T-helper 1 cell treated with Interleukin-12 subunit alpha and Interleukin-12 subunit beta and Interleukin-4 antibody, amounts not matched to agents 30 μg/mL and 1 μg/mL, for 36 hours (primary cell): ENCODE data around the gene EYS.
"Not testable (repeated sequence)": the region's sequence is repeated elsewhere in the genome, so short reads cannot be mapped to it uniquely, and the experiment has no call there.

ENCODE experiments used
- H3K27ac Mint-ChIP-seq: one replicate; pipeline ENCODE4 v1.8.0; 2021; ENCODE audit warnings: mild to moderate bottlenecking, mixed read lengths
- H3K27me3 Mint-ChIP-seq: one replicate; pipeline ENCODE4 v1.8.0; 2021; ENCODE audit warnings: low read depth, mixed read lengths
- H3K36me3 Mint-ChIP-seq: one replicate; pipeline ENCODE4 v1.8.0; 2021; ENCODE audit warnings: low read depth, mixed read lengths
- H3K4me1 Mint-ChIP-seq: one replicate; pipeline ENCODE4 v1.8.0; 2021; ENCODE audit warnings: low read depth, mixed read lengths
- H3K4me3 Mint-ChIP-seq: one replicate; pipeline ENCODE4 v1.8.0; 2021; ENCODE audit warnings: mild to moderate bottlenecking, moderate library complexity, mixed read lengths
- H3K9me3 Mint-ChIP-seq: one replicate; pipeline ENCODE4 v1.8.0; 2021; ENCODE audit warnings: mixed read lengths

Gene EYS

DNA sequence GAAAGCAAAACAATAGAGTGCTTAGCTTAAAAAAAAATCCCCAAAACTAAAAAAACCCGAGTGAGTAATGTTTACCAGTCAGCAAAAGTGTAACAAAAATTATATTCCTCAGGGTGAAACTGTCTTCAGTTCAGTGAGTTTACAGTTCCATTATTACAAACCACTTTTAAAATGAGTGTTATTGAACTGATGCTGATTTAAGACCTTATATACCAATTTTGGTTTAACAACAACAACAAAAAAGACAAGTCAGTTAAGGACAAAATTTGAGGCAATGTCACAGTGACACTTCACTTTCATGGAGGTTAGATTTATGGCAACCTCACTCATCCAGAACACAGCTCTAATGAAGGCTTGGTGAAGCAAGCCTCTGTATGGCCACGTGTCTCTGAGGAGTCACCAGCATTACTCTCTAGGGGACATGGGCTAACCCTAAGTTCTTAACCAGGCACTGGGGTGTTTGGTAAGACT lies 1440.6 kb downstream of the EYS start:
- no peak overlapping the region for H3K4me3 Mint-ChIP-seq
- H3K36me3 Mint-ChIP-seq: no peaks in the 10 kb centered on the region
- H3K27me3 Mint-ChIP-seq: no peaks in the 10 kb centered on the region
- H3K4me1 Mint-ChIP-seq: no peaks in the 10 kb centered on the region
- no peaks in the 10 kb centered on the region for H3K9me3 Mint-ChIP-seq
- no peak overlapping the region for H3K27ac Mint-ChIP-seq

DNA sequence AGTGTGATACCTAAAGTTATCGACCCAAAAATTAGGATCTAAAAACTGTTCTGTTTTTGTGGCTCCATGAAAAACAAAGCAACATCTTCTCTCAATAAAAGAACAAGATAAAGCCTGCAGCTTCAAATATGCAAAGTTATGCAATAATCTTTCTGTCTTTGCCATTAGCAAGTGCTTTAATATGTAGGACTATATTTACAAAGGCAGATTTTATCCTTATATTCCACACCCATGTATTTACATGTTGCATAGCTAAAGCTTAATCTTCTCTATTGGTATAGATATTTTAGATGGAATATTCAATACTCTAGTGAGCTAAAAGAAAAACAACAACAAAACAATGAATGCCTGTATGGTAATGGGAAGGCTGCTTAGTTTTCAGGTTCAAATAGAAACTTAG lies 1443.2 kb downstream of the EYS start:
- H3K27ac Mint-ChIP-seq: no peak overlapping the region
- no peaks in the 10 kb centered on the region for H3K9me3 Mint-ChIP-seq
- H3K36me3 Mint-ChIP-seq: no peaks in the 10 kb centered on the region
- no peaks in the 10 kb centered on the region for H3K27me3 Mint-ChIP-seq
- no peak overlapping the region for H3K4me3 Mint-ChIP-seq
- H3K4me1 Mint-ChIP-seq: no peaks in the 10 kb centered on the region

DNA sequence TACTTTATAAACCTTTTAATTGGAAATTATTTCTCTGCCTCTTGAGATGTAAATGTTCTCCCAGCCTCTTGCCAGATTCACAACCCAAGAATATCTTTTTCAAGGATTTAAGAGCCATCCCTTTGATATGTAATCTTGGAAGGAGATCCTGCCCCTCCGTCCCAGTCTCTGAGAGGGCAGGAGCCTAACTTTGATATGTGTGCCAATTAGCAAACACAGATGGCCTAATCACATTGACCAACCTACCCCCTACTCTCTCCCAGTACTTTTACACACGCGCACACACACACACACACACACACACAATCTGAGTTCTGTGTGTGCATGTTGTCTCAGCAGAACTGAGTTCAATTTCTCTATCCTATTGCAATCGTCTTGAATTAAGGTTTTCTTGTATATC lies 1447.7 kb downstream of the EYS start:
- H3K4me3 Mint-ChIP-seq: no peak overlapping the region
- no peaks in the 10 kb centered on the region for H3K27me3 Mint-ChIP-seq
- no peaks in the 10 kb centered on the region for H3K9me3 Mint-ChIP-seq
- H3K27ac Mint-ChIP-seq: no peak overlapping the region
- no peaks in the 10 kb centered on the region for H3K4me1 Mint-ChIP-seq
- H3K36me3 Mint-ChIP-seq: no peaks in the 10 kb centered on the region

DNA sequence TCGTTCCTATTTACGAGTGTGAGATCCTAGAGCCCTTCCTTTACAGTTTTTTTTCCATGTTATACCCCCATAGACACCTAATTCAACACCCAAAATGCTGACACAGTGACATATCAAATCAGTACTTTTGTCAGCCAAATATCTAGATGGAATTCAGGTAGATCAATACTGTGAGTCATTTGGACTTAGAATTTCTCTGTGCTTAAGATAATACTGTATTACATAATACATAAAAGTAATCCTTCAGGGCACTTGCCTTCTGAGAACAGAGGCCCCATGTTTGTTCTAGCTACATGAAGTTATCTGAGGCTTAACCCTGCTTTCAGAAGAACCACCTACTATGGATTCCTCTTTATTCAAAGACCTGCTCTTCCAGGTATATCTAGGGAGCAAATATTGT lies 1448.3 kb downstream of the EYS start:
- Mint-ChIP-seq H3K9me3 (no peaks in the 10 kb centered on the region), H3K4me3 (no peak overlapping the region), H3K27ac (no peak overlapping the region), H3K36me3 (no peaks in the 10 kb centered on the region), H3K4me1 (no peaks in the 10 kb centered on the region), H3K27me3 (no peaks in the 10 kb centered on the region)

DNA sequence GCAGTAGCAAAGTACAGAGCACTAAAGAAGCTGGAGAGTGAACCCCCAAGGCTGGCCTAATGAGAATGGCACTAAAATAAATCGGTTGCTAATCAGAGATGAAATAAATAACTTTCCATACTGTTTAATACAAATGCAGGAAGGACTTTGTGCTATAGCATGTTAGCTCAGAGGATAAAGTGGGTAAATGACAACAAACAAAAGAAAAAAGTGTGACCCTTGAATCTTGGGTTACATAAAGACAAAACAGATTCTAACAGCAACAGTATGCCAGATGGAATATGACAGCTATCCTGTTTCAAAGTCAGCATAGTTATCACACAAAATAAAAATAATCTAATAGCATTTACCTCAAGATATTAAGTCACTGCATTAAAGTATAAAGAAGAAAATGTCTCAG lies 1448.7 kb downstream of the EYS start:
- no peaks in the 10 kb centered on the region for H3K27me3 Mint-ChIP-seq

DNA sequence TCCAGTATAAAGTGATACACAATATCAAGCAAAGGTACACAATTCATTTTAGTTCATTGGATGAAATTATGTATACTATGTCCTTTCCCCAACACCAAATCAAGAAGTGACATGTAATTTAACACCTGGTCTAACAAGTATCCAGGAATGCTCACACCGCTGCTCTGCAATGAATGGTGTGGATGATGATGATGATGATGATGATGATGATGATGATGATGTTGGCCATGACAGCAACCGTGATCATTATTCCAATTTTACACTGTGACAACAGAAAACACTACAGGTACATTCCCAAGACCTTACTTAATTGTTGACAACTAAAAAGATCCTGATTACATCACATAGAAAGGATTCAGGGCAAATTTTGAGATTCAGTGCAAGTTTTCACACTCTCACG lies 1449.4 kb downstream of the EYS start:
- Mint-ChIP-seq H3K4me3 (no peak overlapping the region), H3K4me1 (no peaks in the 10 kb centered on the region), H3K27ac (no peak overlapping the region), H3K36me3 (no peaks in the 10 kb centered on the region), H3K9me3 (no peaks in the 10 kb centered on the region), H3K27me3 (no peaks in the 10 kb centered on the region)

More for the DNA sequence above, 1448.7 kb downstream of the EYS start:
- H3K4me3 Mint-ChIP-seq: no peak overlapping the region
- H3K36me3 Mint-ChIP-seq: no peaks in the 10 kb centered on the region
- H3K4me1 Mint-ChIP-seq: no peaks in the 10 kb centered on the region
- H3K27ac Mint-ChIP-seq: no peak overlapping the region
- no peaks in the 10 kb centered on the region for H3K9me3 Mint-ChIP-seq

DNA sequence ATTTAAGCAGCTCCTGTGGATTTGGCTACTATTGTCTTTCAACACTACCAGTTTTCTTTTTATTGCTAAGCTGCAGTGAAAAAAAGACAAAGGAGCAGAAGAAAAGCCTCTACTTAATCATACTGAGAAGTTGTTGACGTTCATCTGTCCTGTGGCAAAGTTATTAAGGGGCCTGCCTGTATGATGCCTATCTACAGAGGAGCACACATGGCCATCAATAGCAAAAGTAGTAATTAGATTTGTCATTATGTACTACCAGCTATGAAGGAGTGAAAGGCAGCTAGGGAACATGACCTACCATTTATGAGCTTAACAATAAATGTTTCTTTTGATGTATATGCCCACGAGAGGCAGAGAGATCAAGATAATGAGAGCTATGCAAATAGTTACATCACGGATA lies 1450.5 kb downstream of the EYS start:
- no peaks in the 10 kb centered on the region for H3K9me3 Mint-ChIP-seq
- H3K4me1 Mint-ChIP-seq: no peaks in the 10 kb centered on the region
- no peak overlapping the region for H3K4me3 Mint-ChIP-seq
- no peaks in the 10 kb centered on the region for H3K27me3 Mint-ChIP-seq
- H3K27ac Mint-ChIP-seq: no peak overlapping the region
- no peaks in the 10 kb centered on the region for H3K36me3 Mint-ChIP-seq

DNA sequence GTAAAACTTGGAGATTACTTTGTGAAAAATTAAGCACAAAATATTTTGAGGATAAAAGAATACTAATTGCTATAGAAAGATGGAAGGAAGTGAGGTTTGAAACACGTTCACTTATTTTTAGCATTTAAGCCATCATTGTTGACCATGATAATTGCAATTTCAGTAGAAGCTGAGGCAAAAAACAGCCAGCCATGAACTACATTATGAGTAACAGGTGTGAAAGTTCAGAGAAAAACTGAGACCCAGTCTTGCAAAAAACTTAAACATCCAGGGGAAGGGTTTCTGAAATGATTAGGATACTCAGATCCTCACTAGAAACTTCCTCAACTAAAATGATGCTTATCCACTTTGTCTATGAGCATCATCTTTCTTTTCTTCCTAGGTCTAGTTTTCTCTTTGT lies 1452.0 kb downstream of the EYS start:
- H3K27ac Mint-ChIP-seq: no peak overlapping the region
- no peaks in the 10 kb centered on the region for H3K36me3 Mint-ChIP-seq
- no peaks in the 10 kb centered on the region for H3K27me3 Mint-ChIP-seq
- no peaks in the 10 kb centered on the region for H3K4me1 Mint-ChIP-seq
- H3K4me3 Mint-ChIP-seq: no peak overlapping the region
- H3K9me3 Mint-ChIP-seq: no peaks in the 10 kb centered on the region

DNA sequence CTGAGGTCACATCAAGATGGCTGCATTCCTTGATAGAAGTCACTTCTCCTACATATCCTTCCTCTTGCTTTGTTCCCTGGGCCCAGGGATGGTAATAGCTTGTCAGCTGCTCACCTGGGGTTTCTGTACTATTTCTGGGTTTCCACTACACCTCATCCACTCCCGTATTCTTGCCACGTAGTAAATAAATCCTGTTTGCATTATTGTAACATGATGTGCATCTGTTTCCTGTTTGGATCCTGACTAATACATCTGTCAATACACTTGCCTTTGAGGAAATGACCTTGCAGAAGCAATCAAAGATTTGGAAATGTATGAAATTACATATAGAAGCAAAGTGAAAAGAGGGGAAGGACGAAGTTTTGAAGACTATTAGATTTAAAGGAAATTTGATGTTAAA lies 1452.5 kb downstream of the EYS start:
- Mint-ChIP-seq H3K36me3 (no peaks in the 10 kb centered on the region), H3K27ac (no peak overlapping the region), H3K9me3 (no peaks in the 10 kb centered on the region)

DNA sequence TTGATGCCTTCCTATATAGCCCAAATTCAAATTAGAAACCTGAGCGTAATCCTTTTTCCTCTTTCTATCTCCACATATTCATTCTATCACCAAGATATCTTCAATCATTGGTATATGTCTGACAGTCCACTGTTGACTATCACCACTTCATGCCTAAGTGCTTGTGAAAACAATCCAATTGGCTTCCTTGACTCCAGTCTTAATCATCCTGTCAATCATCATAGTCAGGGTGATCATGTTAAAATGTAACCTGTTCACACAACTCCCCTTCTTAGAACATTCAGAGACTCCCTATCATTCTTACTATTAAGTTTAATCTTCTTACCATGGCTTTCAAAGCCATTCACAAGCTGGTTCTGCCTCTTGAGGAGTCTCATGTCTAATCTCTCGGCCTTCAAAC lies 1454.8 kb downstream of the EYS start:
- H3K36me3 Mint-ChIP-seq: no peaks in the 10 kb centered on the region
- H3K4me3 Mint-ChIP-seq: no peak overlapping the region
- H3K9me3 Mint-ChIP-seq: no peaks in the 10 kb centered on the region
- H3K27me3 Mint-ChIP-seq: no peaks in the 10 kb centered on the region
- H3K4me1 Mint-ChIP-seq: no peaks in the 10 kb centered on the region
- no peak overlapping the region for H3K27ac Mint-ChIP-seq

More for the DNA sequence above, 1452.5 kb downstream of the EYS start:
- no peak overlapping the region for H3K4me3 Mint-ChIP-seq
- H3K4me1 Mint-ChIP-seq: no peaks in the 10 kb centered on the region
- no peaks in the 10 kb centered on the region for H3K27me3 Mint-ChIP-seq

DNA sequence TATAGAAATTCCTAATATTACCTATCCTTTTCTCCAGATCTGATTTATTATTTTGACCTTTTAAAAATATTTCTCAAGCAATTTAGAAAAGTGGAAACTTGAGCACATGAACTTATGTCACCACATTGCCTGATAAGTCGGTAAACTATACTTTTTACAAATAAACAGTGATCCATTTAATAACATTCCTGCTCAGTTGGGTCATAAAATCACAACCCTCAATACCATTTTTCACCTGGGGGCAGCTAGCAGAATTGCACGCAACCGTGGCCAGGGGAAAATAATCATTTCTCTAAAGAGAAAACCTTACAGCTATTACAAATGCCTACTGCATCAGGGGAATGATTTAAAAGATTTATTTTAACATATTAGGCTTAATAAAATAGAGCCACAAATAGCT lies 1456.9 kb downstream of the EYS start:
- H3K27me3 Mint-ChIP-seq: no peaks in the 10 kb centered on the region
- no peaks in the 10 kb centered on the region for H3K9me3 Mint-ChIP-seq
- no peaks in the 10 kb centered on the region for H3K36me3 Mint-ChIP-seq
- H3K4me3 Mint-ChIP-seq: no peak overlapping the region
- H3K4me1 Mint-ChIP-seq: no peaks in the 10 kb centered on the region
- no peak overlapping the region for H3K27ac Mint-ChIP-seq

DNA sequence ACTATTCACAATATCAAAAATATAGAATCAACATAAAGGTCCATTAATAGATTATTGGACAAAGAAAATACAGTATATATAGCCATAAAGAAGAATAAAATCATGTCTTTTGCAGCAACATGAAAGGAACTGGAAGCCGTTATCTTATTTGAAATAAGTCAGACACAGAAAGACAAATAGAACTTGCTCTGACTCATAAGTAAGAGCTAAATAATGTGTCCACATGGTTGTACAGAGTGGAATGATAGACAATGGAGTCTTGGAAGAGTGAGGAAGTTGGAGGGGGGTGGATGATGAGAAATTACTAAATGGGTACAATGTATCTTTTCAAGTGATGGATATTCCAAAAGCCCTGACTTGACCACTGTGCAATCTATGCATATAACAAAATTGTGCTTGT lies 1457.9 kb downstream of the EYS start:
- Mint-ChIP-seq H3K27ac (no peak overlapping the region), H3K4me3 (no peak overlapping the region), H3K4me1 (no peaks in the 10 kb centered on the region), H3K9me3 (no peaks in the 10 kb centered on the region), H3K36me3 (no peaks in the 10 kb centered on the region), H3K27me3 (no peaks in the 10 kb centered on the region)

DNA sequence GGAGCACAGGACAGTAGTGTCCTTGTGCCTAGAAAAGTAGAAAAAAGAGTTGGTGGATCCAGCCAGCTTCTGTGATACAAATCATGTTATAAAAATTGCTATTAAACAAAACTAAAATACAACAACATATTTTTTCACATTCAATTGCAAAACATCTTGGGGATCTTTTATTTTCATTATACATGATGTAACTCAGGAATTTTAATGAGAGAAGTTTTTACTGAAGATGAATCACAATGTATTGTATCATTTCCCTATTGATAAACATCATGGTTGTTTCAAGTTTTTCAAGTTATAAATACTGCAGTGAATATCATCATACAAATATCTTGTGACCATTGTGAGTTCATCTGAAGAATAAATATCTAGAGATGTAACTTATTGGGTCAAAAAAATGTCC lies 1463.4 kb downstream of the EYS start:
- H3K36me3 Mint-ChIP-seq: no peaks in the 10 kb centered on the region
- H3K4me3 Mint-ChIP-seq: no peak overlapping the region
- no peaks in the 10 kb centered on the region for H3K4me1 Mint-ChIP-seq
- H3K27ac Mint-ChIP-seq: no peak overlapping the region
- no peaks in the 10 kb centered on the region for H3K27me3 Mint-ChIP-seq
- peaks cover 10% of the 10 kb centered on the region for H3K9me3 Mint-ChIP-seq

DNA sequence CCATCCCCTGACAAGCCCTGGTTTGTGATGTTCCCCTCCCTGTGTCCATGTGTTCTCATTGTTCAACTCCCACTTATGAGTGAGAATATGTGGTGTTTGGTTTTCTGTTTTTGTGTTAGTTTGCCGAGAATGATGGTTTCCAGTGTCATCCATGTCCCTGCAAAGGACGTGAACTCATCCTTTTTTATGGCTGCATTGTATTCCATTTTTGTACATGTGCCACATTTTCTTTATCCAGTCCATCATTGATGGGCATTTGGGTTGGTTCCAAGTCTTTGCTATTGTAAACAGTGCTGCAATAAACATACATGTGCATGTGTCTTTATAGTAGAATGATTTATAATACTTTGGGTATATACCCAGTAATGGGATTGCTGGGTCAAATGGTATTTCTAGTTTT lies 1468.1 kb downstream of the EYS start:
- not testable (repeated sequence) for H3K27me3 Mint-ChIP-seq, H3K27ac Mint-ChIP-seq, H3K4me1 Mint-ChIP-seq, H3K4me3 Mint-ChIP-seq, H3K36me3 Mint-ChIP-seq
- H3K9me3 Mint-ChIP-seq: peaks cover 14% of the 10 kb centered on the region

DNA sequence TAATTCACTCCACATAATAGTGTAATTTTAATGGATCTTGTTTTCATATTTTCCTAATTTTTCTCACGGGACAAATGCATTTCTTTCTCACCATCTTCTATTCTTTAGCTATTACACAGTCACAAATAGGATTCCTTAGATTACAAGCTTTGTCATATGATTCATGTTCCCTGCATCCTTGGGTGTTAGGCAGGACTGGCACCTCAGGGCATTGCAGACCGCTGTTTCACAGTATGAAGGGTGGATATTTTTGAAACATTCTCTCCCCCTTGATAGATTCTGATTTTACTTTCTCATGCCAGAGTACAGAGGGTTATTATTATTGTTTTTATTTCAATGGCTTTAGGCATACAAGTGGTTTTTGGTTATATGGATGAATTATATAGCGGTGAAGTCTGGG lies 1469.0 kb downstream of the EYS start:
- Mint-ChIP-seq H3K36me3 (no peaks in the 10 kb centered on the region), H3K4me3 (no peak overlapping the region), H3K27me3 (no peaks in the 10 kb centered on the region), H3K9me3 (peaks cover 12% of the 10 kb centered on the region), H3K4me1 (no peaks in the 10 kb centered on the region), H3K27ac (no peak overlapping the region)

DNA sequence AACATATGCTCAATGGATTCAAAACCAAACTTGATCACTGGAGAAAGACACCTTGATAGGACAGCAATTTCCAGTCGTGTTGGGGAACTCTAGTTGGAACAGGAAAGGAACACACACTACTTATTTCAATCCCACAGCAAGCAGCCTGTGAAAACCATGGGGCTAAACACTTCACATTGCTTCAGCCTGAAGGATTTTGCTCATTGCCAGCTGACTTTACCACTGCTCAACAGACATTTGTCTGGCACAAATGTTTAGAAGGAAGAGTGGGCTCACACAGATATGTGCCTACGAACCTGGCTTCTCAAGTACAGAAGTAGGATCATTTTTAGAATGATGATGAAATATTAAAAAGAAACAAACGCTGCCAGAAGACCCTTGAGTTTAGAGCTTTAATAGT lies 1473.3 kb downstream of the EYS start:
- H3K27me3 Mint-ChIP-seq: no peaks in the 10 kb centered on the region
- no peak overlapping the region for H3K4me3 Mint-ChIP-seq
- H3K27ac Mint-ChIP-seq: no peak overlapping the region
- H3K9me3 Mint-ChIP-seq: peaks cover 4% of the 10 kb centered on the region
- no peaks in the 10 kb centered on the region for H3K4me1 Mint-ChIP-seq
- H3K36me3 Mint-ChIP-seq: no peaks in the 10 kb centered on the region
